WI38 (cell line): ENCODE results near the gene SHISAL2A.

ENCODE experiments used
- H3K4me3 ChIP-seq: 2 replicates; pipeline ENCODE4 v1.5.1; 2011; ENCODE audit warnings: low read depth, mild to moderate bottlenecking, control low read depth, low read length
- TF ChIP-seq, protein P1 (sequence below): IDR thresholded peaks from 2 replicates; pipeline ENCODE4 v1.5.1; 2012; ENCODE audit warnings: low read depth, mild to moderate bottlenecking, control low read depth, low read length

Gene SHISAL2A

DNA sequence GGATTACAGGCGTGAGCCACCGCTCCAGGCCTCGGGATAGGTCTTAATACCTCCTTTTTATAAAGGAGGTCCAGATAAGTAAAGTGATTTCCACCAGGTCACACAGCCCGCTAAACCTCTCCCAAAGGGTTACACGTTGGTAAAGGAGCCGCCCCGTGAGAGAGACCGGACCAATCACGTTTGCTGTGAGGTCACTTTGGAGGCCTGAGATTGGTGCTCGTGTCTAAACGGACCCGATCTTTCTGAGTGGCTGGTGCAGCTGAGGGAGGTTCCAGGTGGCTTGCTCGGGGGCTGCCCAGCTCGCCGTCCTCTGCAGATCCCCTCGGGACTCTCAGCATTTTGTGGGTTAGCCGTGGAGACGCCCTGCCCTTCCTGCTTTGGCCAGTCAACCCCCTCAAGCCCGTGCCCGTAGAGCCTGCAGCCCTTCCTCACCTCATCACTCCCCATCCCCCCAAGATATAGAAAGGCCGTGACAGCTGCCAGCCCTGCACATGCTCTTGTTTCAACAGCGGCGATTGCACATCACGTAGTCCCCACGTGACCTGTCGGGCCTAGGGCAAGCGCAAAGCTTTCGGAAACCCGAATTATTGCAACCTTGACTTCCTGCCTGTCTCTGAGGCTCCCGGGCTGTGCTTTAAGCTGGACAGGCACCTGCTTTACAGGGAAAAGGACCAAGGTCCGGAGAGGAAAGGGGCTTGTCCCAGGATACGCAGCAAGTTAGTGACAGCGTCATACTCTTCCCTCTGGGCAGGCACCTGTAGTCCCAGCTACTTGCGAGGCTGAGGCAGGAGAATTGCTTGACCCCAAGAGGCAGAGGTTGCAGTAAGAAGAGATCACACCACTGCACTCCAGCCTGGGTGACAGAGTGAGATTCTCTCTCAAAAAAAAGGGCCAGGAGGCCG is 70.2 kb downstream of the SHISAL2A start:
- TF ChIP-seq, protein P1, sequence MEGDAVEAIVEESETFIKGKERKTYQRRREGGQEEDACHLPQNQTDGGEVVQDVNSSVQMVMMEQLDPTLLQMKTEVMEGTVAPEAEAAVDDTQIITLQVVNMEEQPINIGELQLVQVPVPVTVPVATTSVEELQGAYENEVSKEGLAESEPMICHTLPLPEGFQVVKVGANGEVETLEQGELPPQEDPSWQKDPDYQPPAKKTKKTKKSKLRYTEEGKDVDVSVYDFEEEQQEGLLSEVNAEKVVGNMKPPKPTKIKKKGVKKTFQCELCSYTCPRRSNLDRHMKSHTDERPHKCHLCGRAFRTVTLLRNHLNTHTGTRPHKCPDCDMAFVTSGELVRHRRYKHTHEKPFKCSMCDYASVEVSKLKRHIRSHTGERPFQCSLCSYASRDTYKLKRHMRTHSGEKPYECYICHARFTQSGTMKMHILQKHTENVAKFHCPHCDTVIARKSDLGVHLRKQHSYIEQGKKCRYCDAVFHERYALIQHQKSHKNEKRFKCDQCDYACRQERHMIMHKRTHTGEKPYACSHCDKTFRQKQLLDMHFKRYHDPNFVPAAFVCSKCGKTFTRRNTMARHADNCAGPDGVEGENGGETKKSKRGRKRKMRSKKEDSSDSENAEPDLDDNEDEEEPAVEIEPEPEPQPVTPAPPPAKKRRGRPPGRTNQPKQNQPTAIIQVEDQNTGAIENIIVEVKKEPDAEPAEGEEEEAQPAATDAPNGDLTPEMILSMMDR = no peak
- peak overlapping the region; percentile 51 for H3K4me3 ChIP-seq

DNA sequence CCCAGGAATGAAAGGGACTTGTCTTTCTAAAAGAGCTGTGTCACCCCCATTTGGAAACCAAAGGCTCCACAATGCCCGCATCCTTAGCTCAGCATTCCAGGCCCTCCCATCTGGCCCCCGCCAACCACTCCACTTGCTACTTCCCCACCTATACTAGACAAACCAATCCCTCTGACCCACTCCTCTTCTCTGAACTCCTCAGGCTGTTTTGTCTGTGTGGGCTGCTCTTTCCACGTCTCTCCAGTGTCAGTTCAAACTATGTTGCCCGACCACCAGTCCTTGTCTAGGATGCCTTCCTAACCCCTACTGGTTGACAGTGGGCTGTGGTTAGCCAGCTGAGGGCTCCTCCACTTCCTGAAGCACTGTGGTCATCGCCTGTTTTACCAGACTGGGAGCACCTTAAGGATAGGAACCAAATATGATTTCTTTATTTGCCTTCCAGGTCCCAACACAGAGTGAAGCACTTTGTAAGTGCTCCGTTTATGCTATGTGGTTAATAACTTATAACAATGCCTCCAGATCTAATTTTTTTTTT is 73.2 kb downstream of the SHISAL2A start:
- no peak overlapping the region for H3K4me3 ChIP-seq
- TF ChIP-seq, protein P1 = no peak
